ENCODE measurements around the gene CMTR1.

The CMTR1 gene

DNA sequence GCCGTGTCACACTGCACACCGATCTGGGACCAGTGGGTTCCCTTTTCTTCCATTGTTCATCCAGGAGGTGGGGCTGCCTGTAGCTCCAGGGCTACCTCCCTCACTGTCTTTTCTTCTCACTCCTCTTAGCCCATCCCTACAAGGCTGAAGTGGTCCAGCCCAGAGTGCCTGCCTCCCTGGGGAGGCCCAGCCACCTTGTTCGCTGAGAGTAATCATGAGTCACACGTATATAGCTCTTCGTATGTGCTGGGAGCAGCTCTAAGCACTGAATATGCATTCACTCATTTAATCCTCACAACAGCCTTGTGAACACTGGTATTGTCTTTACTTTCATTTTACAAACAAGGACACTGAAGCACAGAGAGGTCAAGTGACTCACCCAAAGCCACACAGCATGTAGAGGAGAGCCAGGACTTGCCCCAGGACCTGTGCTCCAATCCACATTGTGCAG lies 81.3 kb downstream of the CMTR1 start:
- DNase-seq = peak; percentile 72

GRCh38 chr6:37514837-37515236 lies 81.8 kb downstream of the CMTR1 start:
- DNase-seq = peak; percentile 28

DNA sequence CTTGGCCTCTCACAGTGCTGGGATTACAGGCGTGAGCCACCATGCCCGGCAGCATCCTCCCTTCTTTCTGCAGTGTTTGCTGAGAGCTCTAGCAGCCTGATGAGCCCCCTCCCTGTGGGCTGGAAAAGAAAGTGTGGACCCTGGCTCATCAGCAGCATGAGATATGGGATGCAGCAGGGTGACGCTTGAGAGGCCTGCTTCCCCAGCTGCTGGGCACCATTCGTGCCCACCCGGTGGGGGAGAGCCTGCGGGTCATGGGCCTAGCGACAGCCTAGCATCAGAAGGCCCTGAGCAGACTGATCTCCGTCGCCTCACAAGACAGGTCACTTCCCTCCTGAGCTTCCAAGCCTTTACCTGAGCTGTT lies 82.7 kb downstream of the CMTR1 start:
- no peak for DNase-seq

DNA sequence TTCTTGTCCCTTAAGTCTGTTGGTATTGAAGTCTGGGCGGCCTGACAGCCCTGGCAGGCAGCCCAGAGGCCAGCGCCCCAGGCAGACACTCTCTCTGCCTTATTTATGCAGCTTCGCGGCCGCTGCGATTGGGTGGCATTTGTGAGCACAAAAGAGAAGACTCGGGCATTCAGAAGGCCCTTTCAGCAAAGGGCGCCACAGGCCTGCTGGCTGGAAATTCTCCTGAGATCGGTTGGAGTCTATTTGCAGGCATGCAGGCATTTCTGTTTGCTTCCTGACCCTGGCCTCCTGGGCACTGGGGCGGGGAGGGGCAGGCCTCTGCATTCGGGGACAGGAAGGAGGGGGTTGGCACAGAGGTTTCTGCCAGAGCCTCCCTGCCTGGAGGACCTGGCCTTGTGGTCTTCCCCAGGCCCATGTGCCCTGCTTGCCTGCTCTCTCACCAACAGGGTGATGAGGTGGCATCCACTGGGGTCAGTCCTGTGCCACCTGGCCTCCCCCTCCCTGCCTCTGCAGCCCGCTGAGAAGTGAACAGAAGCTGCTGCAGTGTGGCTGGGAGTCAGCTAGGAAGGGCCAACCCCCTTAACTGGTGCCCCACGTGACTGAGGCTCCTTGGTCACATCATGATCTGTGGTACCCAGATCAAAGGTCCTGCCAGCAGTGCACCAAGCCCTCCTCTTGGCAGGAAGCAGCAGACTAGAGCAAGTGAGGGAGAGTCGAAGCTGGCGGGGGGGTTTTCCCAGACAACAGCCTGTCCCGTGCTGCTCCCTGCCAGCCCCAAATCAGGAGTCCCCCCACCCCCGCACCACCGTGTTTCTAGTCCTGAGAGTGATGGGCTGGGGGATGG lies 83.3 kb downstream of the CMTR1 start:
- peak; percentile 95 for DNase-seq

DNA sequence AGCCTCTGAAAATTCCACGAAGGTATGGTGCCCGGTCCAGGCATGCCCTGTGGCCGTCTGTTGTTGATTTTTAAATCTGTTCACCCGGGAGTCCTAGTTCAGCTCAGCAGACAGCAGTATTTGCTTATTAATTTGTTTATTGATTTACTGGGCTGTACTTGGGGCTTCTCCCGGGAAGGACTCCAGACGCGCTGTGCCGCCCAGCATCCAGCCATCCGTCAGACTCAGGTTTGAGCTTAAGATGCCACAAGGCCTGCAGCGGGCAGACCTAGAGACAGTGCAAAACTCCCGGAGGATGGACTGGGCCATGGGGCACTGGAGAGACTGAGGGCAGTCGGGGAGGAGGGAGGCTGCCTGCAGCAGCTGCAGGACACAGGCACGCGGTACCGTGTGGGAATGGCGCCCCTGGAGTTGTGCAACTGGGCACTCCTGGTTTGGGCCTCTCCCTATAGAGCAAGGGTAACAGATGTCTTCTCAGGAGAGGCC lies 83.9 kb downstream of the CMTR1 start:
- DNase-seq = no peak

GRCh38 chr6:37517411-37517812 lies 84.4 kb downstream of the CMTR1 start:
- DNase-seq = peak; percentile 91

DNA sequence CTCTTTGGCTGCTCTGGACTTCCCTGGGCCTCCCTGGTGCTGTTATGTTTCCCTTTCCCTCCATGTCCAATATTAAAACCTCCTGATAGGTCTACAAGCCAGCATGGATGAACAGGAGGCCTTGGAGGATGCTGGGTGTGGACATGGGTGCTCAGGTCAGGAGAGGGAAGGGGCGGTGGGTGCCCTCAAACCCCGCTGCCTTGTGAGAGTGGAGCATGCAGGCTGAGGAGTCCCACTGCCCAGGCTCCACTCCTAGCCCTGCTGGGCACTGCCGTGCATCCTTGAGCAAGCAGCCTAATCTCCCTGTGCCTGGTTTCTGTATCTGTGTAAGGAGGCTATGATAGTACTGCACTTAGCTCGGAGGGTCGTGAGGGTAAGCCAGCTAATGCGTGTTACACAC lies 85.1 kb downstream of the CMTR1 start:
- DNase-seq = no peak

GRCh38 chr6:37519461-37519860 lies 86.4 kb downstream of the CMTR1 start:
- DNase-seq = no peak

DNA sequence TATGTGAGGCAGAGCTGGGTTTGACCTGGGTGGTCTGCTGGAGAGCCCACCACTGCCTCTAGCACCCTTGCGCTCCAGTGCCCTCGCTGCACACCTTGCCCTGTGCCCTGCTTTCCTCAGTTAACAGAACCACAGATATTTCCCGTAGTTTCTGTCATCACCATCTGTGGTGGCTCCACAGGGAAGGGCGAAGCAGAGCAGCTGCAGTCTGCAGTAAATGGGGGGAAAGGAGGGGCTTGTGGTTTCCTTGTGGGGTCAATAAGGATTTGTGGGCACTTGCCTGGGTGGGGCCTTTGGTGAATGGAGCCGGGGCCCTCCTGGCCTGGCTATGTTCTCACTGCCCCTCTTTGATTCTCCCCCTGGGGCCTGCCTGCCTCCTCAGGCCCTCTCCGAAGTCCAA lies 87.9 kb downstream of the CMTR1 start:
- DNase-seq = no peak

DNA sequence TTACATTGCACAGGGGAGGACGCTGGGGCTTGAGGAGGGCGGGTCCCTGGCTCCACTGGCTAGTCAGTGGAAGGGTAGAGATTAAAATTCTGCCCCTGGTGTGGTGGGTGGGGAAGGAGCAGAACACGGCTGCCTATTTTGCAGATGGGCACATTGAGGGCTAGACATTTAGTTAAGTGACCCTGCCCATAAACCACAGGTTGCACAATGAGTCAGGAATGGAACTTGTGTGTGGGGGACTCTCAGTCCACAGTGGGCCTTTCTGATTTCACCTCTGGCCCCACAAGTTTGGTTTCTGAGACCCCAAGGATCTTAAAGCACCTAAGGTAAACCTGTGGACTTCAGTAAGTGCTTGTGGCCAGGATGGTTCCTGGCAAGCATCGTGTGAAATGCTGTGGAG lies 88.7 kb downstream of the CMTR1 start:
- no peak for DNase-seq

DNA sequence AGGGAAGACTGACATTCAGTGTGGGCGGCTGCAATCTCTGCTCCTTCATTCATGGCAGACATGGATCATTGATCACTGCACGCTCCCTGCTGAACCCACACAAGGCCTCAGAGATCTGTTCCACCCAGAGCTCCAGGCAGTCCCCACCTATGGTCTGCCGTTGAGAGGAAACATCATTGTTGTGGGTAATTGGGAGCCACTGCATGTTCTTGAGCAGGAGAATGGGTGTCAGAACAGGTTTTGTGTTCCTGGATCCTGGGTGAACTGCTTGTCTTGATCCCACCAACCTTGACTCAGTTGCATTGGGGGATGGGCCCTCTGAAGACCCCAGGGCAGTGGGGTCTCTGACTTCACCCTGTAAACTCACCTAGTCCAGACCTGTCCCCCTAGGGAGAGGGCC lies 89.8 kb downstream of the CMTR1 start:
- DNase-seq = no peak

GRCh38 chr6:37523412-37523811 lies 90.4 kb downstream of the CMTR1 start:
- no peak for DNase-seq

- no peak for DNase-seq
Observed at GRCh38 chr6:37524025-37524969, 91.3 kb downstream of the CMTR1 start.

DNA sequence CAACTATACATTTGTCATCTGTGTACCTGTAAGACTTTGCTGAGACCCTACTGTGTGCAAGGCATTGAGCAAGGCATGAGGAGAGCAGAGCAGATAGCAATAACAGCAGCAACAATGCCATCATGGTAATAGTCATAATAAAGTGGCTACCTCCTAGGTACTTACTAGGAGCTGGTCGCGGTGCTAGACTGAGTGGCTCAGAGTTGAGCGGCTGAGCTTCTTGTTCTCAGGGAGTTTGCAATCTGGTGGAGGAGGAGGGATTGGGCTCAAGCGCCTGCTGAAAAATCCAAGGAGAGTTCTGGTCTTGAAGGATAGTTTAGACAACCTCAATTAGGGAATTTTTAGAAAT lies 91.9 kb downstream of the CMTR1 start:
- no peak for DNase-seq

- DNase-seq = no peak
Observed at GRCh38 chr6:37525460-37526357, 92.7 kb downstream of the CMTR1 start.

GRCh38 chr6:37528541-37528940 lies 95.5 kb downstream of the CMTR1 start:
- no peak for DNase-seq

DNA sequence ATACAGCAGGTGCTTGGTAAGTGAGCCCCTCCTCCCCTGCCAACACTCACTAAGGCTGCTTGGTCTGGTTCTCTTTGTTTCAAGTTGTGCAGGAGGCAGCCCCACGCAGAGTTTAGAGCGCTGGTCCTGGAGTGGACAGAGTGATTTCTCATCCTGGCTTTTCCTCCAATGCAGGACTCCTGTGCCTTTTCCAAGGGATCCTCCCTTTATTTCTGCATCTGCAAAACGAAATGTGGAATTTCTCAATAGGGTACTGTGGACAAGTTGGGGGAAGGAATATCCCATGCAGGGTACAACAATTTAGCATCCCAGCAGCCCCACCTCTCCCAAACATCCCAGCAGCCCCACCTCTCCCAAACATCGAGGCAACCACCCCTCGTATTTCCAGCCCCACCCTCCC lies 97.3 kb downstream of the CMTR1 start:
- DNase-seq = no peak

DNA sequence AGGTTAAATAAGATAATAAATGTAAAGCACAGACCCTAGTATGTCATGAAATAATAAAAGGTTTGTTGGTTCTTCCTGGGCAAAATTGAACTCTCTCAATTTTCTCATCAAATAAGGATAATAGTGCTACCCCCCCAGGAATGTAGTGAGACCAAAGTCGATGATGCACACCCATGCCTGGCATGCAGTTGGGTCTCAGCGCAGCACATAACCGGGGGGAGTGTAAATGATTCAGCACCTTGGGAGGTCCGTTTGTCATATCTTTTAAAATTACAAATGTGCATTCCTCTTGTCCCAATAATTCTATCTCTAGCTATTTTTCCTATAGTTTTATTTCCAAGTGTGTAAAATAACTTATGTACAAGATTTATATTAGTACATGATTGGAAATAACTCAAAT lies 98.0 kb downstream of the CMTR1 start:
- no peak for DNase-seq

Measured in activated CD4-positive, alpha-beta T cell treated with anti-CD3 and anti-CD28 coated beads, Interleukin-2, Interleukin-6, amounts not matched to agents 100 ng/mL and 50 ng/mL, durations not matched to agents 16 hours and 8 hours (primary cell).